GM19023 (cell line): Measurements from ENCODE around the gene THAP2.
"Not testable (repeated sequence)": the region's sequence is repeated elsewhere in the genome, so short reads cannot be mapped to it uniquely, and the experiment has no call there.

Experiments
- ATAC-seq: cut with Tn5 transposase; IDR thresholded peaks from one replicate; pipeline ENCODE4 v1.9.1; 2021; ENCODE audit warnings: mild to moderate bottlenecking, moderate library complexity; ENCODE audit not compliant: unreplicated experiment

The THAP2 gene

GRCh38 chr12:71661977-71662530, 2.0 kb upstream of the THAP2 start:
- no peak for ATAC-seq

GRCh38 chr12:71662849-71663560, 1.1 kb upstream of the THAP2 start:
- peak; percentile 29 for ATAC-seq

GRCh38 chr12:71664411-71665089, 449 bp downstream of the THAP2 start:
- peak; percentile 12 for ATAC-seq

GRCh38 chr12:71665090-71665463, 976 bp downstream of the THAP2 start:
- ATAC-seq: no peak

GRCh38 chr12:71666259-71666658, 2.2 kb downstream of the THAP2 start:
- ATAC-seq: no peak

GRCh38 chr12:71671311-71671710, 7.2 kb downstream of the THAP2 start:
- no peak for ATAC-seq

DNA sequence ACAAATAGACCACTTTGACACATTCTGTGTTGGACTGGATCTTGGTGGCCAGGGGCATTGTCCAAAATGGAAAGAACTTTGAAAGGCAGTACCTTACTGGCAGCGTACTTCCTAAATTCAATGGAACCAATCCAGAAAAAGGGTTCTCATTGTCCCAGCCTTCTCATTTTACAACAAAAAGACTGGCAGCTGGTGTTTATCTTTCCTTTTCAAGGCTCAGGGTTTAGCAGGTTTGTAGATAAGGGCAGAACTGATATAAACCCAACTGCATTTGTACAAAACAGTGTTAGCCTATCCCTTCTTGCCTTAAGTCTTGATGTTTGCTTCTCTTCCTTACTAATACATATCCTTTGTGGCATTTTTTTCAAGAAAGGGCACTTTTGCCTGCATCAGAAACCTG, 7.7 kb downstream of the THAP2 start:
- ATAC-seq: no peak

DNA sequence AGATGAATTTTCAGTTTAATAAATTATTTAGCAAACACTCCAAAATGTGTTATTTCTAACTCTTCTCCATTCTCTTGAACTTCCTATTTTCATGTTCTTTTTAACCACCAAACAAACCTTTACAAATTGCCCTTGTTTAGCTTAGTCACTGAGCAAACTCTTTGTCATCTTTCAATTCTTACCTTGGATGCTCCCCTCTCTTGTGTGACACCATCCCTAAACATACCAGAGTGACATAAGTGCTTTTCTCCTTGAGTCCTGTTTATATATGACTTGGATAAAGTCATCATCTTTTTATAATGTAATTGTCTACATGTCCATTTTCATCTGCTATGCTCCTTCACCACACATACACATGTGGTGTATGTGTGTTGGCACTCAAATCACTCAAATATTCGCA, 18.4 kb downstream of the THAP2 start:
- no peak for ATAC-seq

GRCh38 chr12:71683633-71684032, 19.5 kb downstream of the THAP2 start:
- ATAC-seq: no peak

- ATAC-seq: no peak
These were observed 20.0 kb downstream of the THAP2 start for GRCh38 chr12:71684081-71684480.

DNA sequence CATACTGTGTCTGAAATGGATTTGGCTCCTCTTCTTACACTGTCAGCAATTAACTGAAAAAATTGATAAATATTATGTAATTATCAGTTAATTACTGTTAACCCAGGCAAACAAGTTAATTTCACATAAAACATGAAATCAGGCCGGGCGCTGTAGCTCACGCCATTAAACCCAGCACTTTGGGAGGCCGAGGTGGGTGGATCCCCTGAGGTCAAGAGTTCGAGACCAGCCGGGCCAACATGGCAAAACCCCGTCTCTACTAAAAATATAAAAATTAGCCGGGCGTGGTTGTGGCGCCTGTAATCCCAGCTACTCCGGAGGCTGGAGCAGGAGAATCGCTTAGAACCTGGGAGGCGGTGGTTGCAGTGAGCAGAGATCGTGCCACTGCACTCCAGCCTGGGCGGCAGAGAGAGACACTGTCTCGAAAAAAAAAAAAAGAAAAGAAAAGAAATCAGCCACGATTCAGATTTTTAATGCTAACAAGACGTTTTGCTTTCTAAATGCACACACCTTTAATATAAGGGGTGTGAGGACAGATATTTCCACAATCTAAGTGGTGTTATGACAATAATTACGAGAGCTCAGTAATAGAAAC, 21.3 kb downstream of the THAP2 start:
- ATAC-seq: no peak

- ATAC-seq: peak; percentile 92
These were observed 22.0 kb downstream of the THAP2 start, which contains the start of gene TMEM19 for GRCh38 chr12:71685914-71686657. TSS of gene TMEM19 (plus strand) at chr12:71686082. CDS start at chr12:71686681, 599 bp downstream.

GRCh38 chr12:71686658-71687025, 22.5 kb downstream of the THAP2 start:
- no peak for ATAC-seq

GRCh38 chr12:71687172-71687571, 23.1 kb downstream of the THAP2 start:
- ATAC-seq: not testable (repeated sequence)

GRCh38 chr12:71688961-71689570, 25.0 kb downstream of the THAP2 start:
- ATAC-seq: no peak

DNA sequence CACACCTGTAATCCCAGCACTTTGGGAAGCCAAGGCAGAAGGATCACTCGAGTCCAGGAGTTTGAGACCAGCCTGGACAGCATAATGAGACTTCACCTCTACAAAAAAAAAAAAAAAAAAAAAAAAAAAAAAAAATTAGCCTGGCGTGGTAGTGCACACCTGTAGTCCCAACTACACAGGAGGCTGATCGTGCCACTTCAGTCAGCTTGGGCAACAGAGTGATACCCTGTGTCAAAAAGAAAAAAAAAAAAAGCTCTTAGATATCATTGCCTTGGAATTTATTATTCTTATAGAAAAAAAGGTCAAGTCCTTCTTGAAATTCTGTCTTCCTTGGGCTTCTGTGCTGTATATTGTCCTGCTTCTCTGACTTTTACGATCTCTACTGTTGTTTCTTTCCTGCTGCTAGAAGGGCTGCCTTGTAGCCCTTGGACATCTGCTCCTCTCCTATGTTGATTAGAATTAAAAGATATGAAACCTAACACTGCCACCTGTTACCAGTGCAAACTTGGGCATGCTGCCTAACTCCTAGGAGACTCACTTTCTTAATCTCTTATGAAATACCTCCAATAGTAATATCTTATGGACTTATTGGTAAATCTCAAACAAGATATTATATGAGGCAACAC, 27.5 kb downstream of the THAP2 start:
- no peak for ATAC-seq

DNA sequence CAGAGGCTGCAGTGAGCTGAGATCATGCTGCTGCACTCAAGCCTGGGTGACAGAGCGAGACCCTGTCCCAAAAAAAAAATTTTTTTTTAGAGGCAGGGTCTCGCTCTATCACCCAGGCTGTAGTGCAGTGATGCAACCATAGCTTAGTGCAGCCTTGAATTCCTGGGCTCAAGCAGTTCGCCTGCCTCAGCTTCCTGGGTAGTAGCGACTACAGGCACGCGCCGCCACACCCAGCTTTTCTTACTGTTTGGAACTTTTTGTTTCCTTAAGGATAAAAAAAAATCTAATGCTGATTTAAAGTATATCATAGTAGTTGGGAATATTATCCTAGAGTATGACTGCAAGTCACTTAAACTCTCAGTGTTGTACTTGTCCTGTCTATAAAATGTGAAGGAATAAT, 29.0 kb downstream of the THAP2 start:
- no peak for ATAC-seq

GRCh38 chr12:71693651-71694050, 29.6 kb downstream of the THAP2 start:
- ATAC-seq: peak; percentile 24

DNA sequence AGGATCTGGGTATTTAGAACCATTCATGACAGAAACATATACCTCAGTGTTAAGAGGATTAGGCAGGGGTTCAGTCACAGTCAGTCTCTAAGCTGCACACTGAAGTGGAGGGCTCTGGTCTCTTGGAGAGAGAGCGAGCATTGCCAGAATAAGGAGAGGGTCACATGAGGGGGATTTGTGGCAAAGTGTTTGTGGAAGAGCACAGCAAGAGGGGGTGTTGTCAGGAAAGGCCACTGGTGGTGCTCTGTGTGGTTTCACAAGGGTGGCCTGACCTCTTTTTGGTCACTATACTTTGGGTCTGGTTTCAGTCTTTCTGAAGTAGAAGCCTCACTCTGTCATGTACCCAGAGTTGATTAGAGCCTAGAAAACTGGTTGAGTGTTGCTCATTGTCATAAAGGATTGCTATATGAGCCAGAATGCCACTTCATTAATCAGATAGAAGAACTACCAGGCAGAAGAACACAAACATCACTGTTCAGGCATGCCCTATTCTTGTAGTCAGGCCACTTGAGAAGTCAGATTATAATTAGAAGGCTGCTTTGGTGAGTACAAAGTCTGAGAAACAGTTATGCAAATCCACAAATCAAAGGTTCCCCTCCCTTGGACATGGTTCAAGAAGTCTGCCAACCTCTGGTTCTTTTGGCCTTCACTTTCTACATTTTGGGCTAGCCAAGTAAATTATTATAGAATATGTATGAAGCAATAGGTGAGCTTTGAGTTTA, 30.2 kb downstream of the THAP2 start:
- ATAC-seq: peak; percentile 90

GRCh38 chr12:71695782-71696181, 31.7 kb downstream of the THAP2 start:
- no peak for ATAC-seq
